HL-60 (cell line): ENCODE data around the gene TRABD.
A peak's percentile ranks its signal among the peaks of the same experiment; 100 is the strongest.
"Not testable (repeated sequence)": the region's sequence is repeated elsewhere in the genome, so short reads cannot be mapped to it uniquely, and the experiment has no call there.

ENCODE experiments used
- DNase-seq, 2 experiments: peaks; one replicate each; pipeline ENCODE4 v3.0.0-alpha.2; 2010 to 2020; ENCODE audit warnings: low read depth in 1 of 2, low spot score in 1 of 2
- H3K27ac ChIP-seq: fragments of 250-450 bp; sonication (Bioruptor Pico); replicated peaks from 2 replicates; pipeline ENCODE4 v1.5.1; 2020; ENCODE audit warnings: mild to moderate bottlenecking, moderate library complexity
- H3K27me3 ChIP-seq: fragments of 250-450 bp; sonication (Bioruptor Pico); 2 replicates; pipeline ENCODE4 v1.5.1; 2021; ENCODE audit warnings: mild to moderate bottlenecking, moderate library complexity; ENCODE audit not compliant: insufficient read depth, poor library complexity, severe bottlenecking
- H3K4me3 ChIP-seq: replicated peaks from 2 replicates; pipeline ENCODE4 v1.5.1; 2011; ENCODE audit warnings: mild to moderate bottlenecking, control low read depth, low read length; ENCODE audit not compliant: insufficient read depth
- GABPA ChIP-seq: IDR thresholded peaks from 2 replicates; pipeline ENCODE4 v1.6.1; 2012; ENCODE audit warnings: low read depth
- POLR2AphosphoS5 ChIP-seq: IDR thresholded peaks from 2 replicates; pipeline ENCODE4 v1.6.1; 2012; ENCODE audit warnings: low read depth
- SPI1 ChIP-seq: IDR thresholded peaks from 2 replicates; pipeline ENCODE4 v1.6.1; 2012; ENCODE audit warnings: low read depth, mild to moderate bottlenecking, borderline replicate concordance
- TF ChIP-seq, protein P1 (sequence below): IDR thresholded peaks from 2 replicates; pipeline ENCODE4 v1.6.1; 2012; ENCODE audit warnings: low read depth; ENCODE audit not compliant: insufficient replicate concordance
- TF ChIP-seq, protein P2 (sequence below): IDR thresholded peaks from one replicate; pipeline ENCODE4 v1.5.1; 2011; ENCODE audit warnings: low read length, control low read depth, inconsistent platforms; ENCODE audit not compliant: insufficient read depth

TRABD gene

DNA sequence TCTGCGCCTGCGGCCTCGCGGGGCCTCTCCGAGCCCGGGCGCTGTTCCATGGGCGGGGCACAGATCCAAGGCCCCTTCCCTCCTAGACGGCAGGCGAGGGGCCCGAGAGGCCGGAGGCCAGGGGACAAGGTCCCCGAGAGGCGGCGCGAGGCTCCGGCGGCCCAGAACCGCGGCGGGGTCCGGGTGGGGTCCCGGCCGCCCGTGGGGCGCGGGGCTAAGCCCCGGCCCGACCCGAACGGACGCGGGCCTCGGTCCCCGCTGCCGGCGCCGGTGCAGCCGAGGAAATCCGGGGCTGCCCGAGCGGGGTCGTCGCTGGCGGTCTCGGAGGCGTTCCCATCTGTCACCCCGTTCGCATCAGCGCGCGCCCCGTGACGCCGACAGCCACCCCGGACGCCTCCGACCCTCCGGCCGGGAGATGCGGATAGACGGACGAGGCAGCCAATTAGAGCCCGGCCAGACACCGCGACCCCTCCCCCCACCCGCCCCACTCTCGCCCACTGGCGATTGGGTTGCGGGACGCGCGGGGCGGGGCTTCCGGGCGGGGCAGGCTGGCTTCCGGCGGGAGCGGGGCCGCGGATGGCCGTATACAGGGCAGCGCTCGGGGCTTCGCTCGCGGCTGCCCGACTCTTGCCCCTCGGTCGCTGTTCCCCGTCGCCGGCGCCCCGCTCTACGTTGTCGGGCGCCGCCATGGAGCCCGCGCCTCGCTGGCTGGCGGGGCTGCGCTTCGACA lies 14.9 kb downstream of the TRABD start, which contains the start of gene SELENOO:
Gene SELENOO (plus strand): TSS at position 551 of the 730 bp plus-strand sequence. CDS start 26 bp downstream, at position 577.
- H3K27me3 ChIP-seq: no peaks in the 10 kb centered on the region
- peak; percentile 92 for TF ChIP-seq GABPA
- TF ChIP-seq, protein P1, sequence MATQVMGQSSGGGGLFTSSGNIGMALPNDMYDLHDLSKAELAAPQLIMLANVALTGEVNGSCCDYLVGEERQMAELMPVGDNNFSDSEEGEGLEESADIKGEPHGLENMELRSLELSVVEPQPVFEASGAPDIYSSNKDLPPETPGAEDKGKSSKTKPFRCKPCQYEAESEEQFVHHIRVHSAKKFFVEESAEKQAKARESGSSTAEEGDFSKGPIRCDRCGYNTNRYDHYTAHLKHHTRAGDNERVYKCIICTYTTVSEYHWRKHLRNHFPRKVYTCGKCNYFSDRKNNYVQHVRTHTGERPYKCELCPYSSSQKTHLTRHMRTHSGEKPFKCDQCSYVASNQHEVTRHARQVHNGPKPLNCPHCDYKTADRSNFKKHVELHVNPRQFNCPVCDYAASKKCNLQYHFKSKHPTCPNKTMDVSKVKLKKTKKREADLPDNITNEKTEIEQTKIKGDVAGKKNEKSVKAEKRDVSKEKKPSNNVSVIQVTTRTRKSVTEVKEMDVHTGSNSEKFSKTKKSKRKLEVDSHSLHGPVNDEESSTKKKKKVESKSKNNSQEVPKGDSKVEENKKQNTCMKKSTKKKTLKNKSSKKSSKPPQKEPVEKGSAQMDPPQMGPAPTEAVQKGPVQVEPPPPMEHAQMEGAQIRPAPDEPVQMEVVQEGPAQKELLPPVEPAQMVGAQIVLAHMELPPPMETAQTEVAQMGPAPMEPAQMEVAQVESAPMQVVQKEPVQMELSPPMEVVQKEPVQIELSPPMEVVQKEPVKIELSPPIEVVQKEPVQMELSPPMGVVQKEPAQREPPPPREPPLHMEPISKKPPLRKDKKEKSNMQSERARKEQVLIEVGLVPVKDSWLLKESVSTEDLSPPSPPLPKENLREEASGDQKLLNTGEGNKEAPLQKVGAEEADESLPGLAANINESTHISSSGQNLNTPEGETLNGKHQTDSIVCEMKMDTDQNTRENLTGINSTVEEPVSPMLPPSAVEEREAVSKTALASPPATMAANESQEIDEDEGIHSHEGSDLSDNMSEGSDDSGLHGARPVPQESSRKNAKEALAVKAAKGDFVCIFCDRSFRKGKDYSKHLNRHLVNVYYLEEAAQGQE: no peak
- peak within 1 kb of the TSS; percentile 55 for H3K27ac ChIP-seq
- peak; percentile 76 to 89 for DNase-seq
- peak within 1 kb of the TSS; percentile 65 for H3K4me3 ChIP-seq

DNA sequence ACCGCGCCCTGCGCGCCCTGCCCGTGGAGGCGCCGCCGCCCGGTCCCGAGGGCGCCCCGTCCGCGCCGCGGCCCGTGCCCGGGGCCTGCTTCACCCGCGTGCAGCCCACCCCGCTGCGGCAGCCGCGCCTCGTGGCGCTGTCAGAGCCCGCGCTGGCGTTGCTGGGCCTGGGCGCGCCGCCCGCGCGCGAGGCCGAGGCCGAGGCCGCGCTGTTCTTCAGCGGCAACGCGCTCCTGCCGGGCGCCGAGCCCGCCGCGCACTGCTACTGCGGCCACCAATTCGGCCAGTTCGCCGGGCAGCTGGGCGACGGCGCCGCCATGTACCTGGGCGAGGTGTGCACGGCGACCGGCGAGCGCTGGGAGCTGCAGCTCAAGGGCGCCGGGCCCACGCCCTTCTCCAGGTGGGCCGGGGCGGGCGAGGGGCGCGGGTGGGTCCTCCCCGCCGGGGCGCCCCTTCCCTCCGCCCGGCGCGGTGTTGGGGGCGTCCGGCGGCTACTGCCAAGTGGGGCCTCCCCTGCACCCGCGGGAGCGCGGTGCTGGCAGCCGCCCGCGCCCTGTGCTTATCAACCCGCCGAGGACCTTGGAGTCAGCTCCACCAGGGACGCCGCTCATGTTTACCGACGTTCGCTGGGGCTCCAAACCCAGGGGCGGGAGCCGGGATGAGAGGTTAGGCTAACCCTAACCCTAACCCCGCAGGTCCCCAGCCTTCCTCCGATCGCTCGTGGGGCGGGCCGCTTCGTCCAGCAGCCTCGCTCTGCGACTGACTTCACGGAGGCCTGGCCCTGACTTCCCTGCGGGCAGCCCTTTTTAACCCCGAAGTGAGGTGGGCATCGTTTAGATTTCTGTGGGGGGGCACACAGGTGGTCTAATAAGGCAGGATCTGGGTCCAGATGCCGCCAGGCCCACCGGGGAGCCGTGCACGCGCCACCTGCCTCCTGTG lies 15.7 kb downstream of the TRABD start:
- Histone ChIP-seq H3K4me3 (peak overlapping the region; percentile 65), H3K27me3 (no peaks in the 10 kb centered on the region), H3K27ac (peak overlapping the region; percentile 55)
- peak in 1 of 2 experiments; percentile 12 for DNase-seq
- TF ChIP-seq POLR2AphosphoS5: 0 out of 2 replicates have a peak, but pooled peaks have one; percentile 8
- TF ChIP-seq, protein P2, sequence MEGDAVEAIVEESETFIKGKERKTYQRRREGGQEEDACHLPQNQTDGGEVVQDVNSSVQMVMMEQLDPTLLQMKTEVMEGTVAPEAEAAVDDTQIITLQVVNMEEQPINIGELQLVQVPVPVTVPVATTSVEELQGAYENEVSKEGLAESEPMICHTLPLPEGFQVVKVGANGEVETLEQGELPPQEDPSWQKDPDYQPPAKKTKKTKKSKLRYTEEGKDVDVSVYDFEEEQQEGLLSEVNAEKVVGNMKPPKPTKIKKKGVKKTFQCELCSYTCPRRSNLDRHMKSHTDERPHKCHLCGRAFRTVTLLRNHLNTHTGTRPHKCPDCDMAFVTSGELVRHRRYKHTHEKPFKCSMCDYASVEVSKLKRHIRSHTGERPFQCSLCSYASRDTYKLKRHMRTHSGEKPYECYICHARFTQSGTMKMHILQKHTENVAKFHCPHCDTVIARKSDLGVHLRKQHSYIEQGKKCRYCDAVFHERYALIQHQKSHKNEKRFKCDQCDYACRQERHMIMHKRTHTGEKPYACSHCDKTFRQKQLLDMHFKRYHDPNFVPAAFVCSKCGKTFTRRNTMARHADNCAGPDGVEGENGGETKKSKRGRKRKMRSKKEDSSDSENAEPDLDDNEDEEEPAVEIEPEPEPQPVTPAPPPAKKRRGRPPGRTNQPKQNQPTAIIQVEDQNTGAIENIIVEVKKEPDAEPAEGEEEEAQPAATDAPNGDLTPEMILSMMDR: no peak

DNA sequence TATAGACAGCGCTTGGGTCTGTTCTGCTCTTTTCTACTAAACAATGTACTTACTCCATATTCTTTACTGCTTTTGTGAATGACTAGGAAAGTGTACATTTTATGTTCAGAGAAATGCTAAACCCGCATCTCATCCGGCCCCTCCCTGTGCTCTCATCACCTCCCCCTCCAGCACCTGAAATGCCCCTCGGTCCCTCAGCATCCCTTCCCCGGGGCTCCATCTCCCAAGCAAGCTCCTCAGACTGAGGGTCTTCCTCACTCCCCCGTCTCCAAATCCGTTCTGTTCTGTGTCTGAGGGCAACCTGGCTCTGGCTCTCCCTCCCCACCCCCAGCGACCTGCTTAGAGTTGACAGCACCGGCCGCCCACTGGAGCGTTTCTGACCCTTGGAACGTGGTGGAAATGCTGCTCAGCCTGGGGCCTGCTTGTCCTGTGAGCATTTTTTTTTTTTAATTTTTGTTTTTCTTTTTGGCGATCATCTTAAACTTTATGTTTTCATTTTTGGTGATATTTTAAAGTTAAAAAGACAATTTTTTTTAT lies 16.5 kb downstream of the TRABD start:
- Histone ChIP-seq H3K27me3 (no peaks in the 10 kb centered on the region), H3K27ac (no peak overlapping the region; the same call in 1 of the 2 replicates), H3K4me3 (peak overlapping the region; percentile 65)
- DNase-seq: no peak
- TF ChIP-seq GABPA: no peak
- TF ChIP-seq, protein P2: no peak

DNA sequence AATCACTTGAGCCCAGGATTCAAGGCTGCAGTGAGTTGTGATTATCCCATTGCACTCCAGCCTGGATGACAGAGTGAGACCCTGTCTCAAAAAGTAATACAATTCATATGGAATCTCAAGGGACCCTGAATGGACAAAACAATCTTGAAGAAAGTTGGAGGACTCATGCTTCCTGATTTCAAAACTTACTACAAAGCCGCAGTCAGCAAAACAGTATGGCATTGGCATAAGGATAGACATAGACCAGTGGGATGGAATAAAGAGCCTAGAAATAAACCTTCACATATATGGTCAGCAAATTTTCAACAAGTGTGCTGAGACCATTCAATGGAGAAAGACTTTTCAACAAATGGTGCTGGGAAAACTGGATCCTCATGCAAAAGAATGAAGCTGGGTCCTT lies 17.6 kb downstream of the TRABD start:
- Histone ChIP-seq H3K4me3 (no peak overlapping the region), H3K27me3 (no peaks in the 10 kb centered on the region), H3K27ac (no peak overlapping the region)
- no peak for DNase-seq
- TF ChIP-seq SPI1: no peak
- TF ChIP-seq, protein P2: no peak

DNA sequence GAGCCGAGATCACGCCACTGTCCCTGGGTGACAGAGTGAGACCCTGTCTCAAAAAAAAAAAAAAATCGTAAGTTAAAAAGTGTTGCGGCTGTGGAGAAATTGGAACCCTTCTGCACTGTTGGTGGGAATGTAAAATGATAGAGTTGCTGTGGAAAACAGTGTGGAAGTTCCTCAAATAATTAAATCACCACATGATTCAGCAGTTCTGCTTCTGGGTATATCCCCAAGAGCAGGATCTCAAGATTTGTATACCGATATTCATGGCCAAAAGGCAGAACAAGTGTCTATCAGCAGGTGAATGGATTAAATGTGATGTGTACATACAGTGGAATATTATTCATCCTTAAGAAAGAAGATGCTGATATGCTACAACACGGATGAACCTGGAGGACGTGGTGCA lies 18.9 kb downstream of the TRABD start:
- TF ChIP-seq, protein P2: no peak
- TF ChIP-seq POLR2AphosphoS5: no peak
- TF ChIP-seq SPI1: no peak
- no peak for TF ChIP-seq GABPA
- TF ChIP-seq, protein P1: no peak
- DNase-seq: peak in 1 of 2 experiments; percentile 25
- Histone ChIP-seq H3K27ac (no peak overlapping the region; the same call in none of the 2 replicates), H3K4me3 (no peak overlapping the region), H3K27me3 (no peaks in the 10 kb centered on the region)

DNA sequence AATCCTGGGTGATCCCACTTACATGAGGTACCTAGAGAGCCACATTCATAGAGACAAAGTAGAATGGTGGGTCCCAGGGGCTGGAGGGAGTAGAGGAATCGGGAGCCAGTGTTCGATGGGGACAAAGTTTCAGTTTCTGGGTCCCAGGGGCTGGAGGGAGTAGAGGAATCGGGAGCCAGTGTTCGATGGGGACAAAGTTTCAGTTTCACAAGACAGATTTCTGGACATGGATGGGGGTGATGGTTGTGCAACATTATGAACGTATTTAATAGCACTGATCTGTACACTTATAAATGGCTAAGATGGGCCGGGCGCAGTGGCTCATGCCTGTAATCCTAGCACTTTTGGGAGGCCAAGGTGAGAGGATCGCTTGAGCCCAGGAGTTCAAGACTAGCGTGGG lies 19.3 kb downstream of the TRABD start:
- not testable (repeated sequence) for H3K27ac ChIP-seq

More for the DNA sequence above, 19.3 kb downstream of the TRABD start:
- not testable (repeated sequence) for H3K27me3 ChIP-seq, H3K4me3 ChIP-seq, DNase-seq
